H1 (cell line): ENCODE results near the gene PDK3. TPM values are rescaled to one million over a fixed set of nuclear protein-coding genes. Genes with fewer than 3 reads are reported as not detected.

Experiments
- ATF3 ChIP-seq: IDR thresholded peaks from 2 replicates; pipeline ENCODE4 v1.6.1; 2011; ENCODE audit warnings: low read depth, mild to moderate bottlenecking, low read length; ENCODE audit not compliant: insufficient read depth
- BACH1 ChIP-seq: IDR thresholded peaks from 2 replicates; pipeline ENCODE4 v1.6.1; 2012; ENCODE audit warnings: low read length, improper control_type of control experiment
- CBX5 ChIP-seq: fragments of 300-800, 300-1000 bp; sonication (generic); IDR thresholded peaks from 2 replicates; pipeline ENCODE4 v1.7.1; 2016; ENCODE audit warnings: antibody characterized with exemption, low read length, low read depth
- CHD7 ChIP-seq: fragments of 300-600 bp; sonication (generic); IDR thresholded peaks from 2 replicates; pipeline ENCODE4 v1.7.1; 2012; ENCODE audit warnings: low read length, moderate library complexity, mild to moderate bottlenecking, inconsistent platforms; ENCODE audit not compliant: insufficient replicate concordance
- GABPA ChIP-seq: IDR thresholded peaks from 2 replicates; pipeline ENCODE4 v1.6.1; 2011; ENCODE audit warnings: mild to moderate bottlenecking, low read length, moderate library complexity, borderline replicate concordance; ENCODE audit not compliant: insufficient read depth
- JUN ChIP-seq: IDR thresholded peaks from 2 replicates; pipeline ENCODE4 v1.6.1; 2011; ENCODE audit warnings: low read depth, mild to moderate bottlenecking, improper control_type of control experiment, low read length
- RNF2 ChIP-seq: fragments of 200-900, 300-1000 bp; sonication (generic); IDR thresholded peaks from 2 replicates; pipeline ENCODE4 v1.7.1; 2016; ENCODE audit warnings: borderline replicate concordance, low read depth, mild to moderate bottlenecking, antibody characterized with exemption, low read length; ENCODE audit not compliant: poor library complexity, severe bottlenecking; ENCODE audit errors: missing control alignments
- SAP30 ChIP-seq: fragments of 300-600 bp; sonication (generic); IDR thresholded peaks from 2 replicates; pipeline ENCODE4 v1.7.1; 2012; ENCODE audit warnings: low read length, moderate library complexity, mild to moderate bottlenecking, inconsistent platforms; ENCODE audit not compliant: insufficient read depth, insufficient replicate concordance
- USF2 ChIP-seq: IDR thresholded peaks from 2 replicates; pipeline ENCODE4 v1.6.1; 2011; ENCODE audit warnings: low read length, improper control_type of control experiment
- polyA plus RNA-seq, 7 experiments: library from polyadenylated mRNA; depleted of rRNA in 3 of 7; stranded (reverse) in 5 of 7; unstranded in 2 of 7; fragments of >200 nt in 5 of 7; fragments of 200-250 nt in 2 of 7; gene quantifications; 1 replicate in 5 of 7; 2 replicates in 1 of 7; 4 replicates in 1 of 7; pipeline versions ENCODE4 v1.2.1 to v1.2.3, GENCODE V29; 2011 to 2013; ENCODE audit warnings: missing spikeins in 2 of 7, mixed read lengths in 2 of 7
- total RNA-seq: library from RNA; stranded (reverse); fragmentation: NEBNext Ultra II Directional; extraction: Animal tissue kit (Norgen Biotek cat#: 25700); gene quantifications from 2 replicates; pipeline ENCODE4 v1.2.1, GENCODE V29; 2021

Gene PDK3
- total and polyA plus RNA-seq, 2 of the 8 experiments (the other 6 are each of a cell fraction or from before 2014, with no cell fraction given) = 22.5 to 25.5 TPM

DNA sequence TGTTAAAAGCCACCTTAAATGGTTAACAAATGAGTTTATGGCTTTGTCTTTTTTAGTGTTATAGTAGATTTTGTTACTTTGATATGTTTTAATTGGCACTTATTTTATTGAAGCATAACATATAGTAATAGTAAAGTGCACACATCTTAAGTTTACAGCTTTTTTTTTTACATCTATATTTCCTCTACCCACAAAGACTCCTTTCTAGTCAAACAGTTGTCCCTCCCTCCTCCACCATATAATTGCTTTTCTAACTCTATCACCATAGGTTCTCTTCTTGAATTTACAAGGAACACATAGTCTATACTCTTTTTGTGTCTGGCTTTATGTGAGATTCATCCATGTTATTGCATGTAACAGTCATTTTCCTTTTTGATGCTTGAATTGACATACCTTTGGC lies 71.5 kb downstream of the PDK3 start (continued):
- TF ChIP-seq CHD7 = no peak
- TF ChIP-seq USF2 = no peak
- TF ChIP-seq SAP30 = no peak
- TF ChIP-seq CBX5 = no peak
- TF ChIP-seq GABPA = no peak
- no peak for TF ChIP-seq BACH1
- no peak for TF ChIP-seq ATF3
- TF ChIP-seq JUN = no peak
- TF ChIP-seq RNF2 = no peak
